HG03571 (cell line): ENCODE measurements around the gene TTC32.

ENCODE experiments used
- ATAC-seq: cut with Tn5 transposase; IDR thresholded peaks from one replicate; pipeline ENCODE4 v1.9.1; 2021; ENCODE audit not compliant: unreplicated experiment

TTC32 gene

DNA sequence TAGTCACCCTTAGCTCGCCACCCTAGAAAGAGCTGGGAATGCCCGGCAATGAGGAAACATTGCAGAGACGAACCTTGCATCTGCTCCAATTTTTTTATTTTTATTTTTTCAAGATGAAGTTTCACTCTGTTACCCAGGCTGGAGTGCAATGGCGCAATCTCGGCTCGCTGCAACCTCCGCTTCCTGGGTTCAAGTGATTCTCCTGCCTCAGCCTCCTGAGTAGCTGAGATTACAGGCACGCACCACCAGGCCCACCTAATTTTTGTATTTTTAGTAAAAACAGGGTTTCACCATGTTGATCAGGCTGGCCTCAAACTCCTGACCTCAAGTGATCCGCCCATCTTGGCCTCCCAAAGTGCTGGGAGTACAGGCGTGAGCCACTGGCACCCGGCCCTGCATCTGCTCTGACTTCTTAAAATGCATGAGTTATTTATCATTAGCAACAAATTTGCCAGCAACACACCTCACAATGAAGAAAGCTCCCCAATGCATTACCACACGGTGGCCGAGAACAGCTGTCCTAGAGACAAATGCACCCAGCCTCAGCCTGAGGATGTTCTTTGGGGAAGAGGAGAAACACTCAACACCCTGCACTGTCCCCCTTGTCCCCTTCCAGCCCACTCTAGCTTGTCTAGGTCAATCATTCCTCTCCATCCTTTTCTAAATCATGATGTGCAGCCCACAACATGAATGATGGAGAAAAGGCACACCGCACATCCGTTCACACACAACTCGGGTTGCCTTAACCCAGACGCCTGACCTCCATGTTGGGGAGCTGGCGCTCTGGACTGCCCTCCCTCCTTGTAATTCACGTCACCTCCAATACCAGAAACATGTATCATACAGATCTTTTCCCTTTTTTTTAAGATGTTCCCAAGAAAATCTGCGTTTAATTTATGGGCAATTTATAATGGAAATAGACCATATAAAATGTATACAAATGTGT lies 46.9 kb downstream of the TTC32 start:
- no peak for ATAC-seq

DNA sequence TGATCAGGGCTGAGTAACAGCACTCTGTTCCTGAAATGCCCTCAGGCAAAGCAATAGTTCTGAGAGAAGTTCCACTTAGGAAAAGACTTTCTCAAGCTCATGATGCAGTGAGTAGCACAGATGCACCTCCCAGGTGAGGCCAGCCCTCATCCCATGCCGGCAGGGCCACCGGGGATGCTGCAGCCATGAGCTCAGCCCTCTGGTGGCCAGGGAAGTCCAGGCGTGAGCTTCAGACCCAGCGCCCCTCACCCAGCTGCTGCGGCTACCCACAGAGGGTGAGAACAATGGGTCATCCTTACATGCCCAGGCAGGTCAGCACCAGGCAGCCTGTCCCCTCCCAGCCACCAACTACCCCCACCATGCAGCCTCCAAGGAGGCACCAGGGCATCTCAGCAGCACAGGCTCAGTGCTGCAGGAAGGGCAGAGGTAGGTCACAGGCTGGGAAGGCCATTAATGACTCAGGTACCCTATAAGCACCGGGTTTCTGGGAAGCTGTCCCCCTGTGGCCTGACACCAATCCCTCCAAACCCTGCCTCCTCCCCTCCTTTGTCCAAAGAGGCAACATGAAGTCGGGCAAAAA lies 50.6 kb downstream of the TTC32 start:
- ATAC-seq: no peak

DNA sequence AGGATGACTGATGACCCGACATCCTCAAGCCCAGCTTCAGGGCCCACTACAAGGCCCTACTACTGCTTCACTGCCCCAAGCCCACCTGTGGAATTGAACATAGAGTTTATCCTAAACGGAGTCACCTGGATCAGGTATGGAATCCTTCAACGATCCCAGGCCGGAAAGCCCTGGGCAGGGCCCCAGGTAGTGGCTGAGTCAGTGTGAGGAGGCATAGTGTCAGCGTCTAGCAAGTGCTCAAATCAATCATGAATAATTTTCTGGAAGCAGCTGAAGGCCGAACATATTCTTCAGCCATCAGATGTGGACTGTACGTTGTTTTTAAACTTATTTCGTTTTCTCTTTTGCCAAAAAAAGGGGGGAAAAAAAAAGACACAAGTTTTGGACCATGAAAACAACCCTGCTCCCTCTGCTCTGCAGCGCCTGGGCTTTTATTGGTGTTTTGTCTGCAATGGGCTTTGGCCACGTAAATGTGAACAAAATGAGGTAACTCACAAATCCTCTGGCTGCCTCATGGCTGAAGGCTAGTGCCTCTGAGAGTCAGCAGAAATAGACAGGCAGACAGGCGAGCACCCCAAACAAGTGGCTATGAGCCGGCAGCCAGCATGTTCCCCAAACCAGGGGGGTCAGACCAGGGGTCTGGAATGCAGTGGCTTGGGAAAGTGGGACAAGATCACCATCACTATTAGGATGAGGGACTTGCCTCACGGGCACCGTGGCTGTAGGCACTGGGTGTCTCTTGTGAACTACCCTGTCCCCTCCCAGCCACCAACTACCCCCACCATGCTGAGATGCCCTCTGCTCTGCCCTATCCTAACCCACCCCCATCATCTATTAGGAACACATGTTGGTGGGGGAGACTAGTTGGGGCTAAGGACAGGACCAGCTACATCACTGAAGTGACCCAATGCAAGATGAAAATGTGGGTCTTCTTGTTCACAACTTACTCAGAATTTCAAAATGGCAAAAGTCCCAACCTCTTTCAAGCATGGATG lies 51.4 kb downstream of the TTC32 start:
- no peak for ATAC-seq

DNA sequence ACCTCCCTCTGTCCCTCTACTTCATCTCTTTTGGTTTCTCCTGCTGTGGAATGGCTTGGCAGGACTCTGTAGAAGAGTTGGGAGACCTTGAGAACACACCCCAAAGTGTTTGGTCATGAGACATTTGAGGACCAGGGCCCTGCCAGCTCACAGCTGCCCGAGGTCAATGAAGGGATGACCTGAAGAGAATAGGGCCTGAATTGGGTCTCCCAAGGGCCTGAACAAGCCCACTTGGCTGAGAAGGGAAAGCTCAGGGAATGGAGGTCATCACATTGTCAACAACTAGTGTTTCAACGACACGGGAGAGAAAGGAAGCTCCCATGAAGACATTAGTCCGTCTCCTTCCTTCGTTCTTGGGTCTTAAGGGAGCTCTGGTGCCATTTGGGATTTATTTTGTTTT lies 52.8 kb downstream of the TTC32 start:
- no peak for ATAC-seq

DNA sequence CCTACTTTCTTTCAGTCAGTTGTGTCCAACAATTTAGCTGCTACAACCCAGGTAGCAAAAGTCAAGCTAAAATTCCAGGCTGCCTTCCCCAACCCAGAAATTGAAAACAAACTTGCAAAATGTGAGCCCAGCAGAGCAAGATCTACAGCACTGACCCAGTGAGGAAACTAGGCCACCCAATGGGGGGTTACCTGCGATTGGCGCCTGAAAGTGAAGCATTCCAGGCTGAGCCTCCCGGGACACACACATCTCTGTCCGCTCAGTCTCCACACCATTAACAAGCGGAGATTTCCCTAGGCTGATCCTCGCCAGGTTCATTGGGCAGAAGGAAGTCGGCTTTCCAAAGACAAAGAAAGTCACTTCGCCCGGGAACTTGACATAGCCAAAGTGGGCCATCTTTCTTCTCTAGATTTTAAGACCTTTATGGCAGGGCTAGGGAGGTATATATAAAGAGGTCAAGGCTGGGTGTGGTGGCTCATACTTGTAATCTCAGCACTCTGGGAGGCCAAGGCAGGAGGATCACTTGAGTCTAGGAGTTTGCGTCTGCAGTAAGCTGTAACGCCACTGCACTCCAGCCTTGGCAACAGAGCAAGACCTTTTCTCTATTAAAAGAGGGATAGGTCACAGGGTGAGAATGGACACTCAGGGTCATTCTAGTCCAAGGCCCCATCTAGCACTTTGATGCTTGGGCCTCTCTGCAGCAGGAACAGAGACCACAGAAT lies 53.6 kb downstream of the TTC32 start:
- no peak for ATAC-seq

DNA sequence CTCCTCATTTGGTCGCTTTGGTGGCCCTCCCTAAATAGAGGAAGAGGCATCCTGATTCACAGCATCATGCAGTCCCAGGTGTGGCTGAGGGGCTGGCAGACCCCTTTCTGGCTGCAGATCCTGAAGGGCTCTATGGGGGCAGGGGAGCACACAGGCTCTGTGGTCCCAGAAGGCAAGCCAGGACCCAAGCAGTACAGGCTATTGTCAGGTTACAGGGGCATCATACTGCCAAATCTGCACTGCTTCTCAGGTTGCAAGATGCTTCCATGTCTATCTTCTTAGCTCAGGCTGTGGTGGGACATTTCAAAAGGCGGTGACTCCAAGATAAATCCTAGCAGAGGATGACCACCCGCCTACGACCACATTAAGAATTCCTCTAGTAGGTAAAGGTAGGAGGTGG lies 54.3 kb downstream of the TTC32 start:
- no peak for ATAC-seq
